ENCODE measurements around the gene PWWP2A.

PWWP2A gene

GRCh38 chr5:160064995-160065614 lies 54.1 kb downstream of the PWWP2A start:
- DNase-seq (ENCODE audit: low read depth), result no peak
- H3K4me3 ChIP-seq (ENCODE audit: control insufficient read depth, low read depth, low read length), result no peak overlapping the region
- no peak for TF ChIP-seq CTCF (IDR thresholded peaks at IDR 0.05; ENCODE audit: control insufficient read depth, insufficient read depth, low read depth, low read length, missing control alignments)

GRCh38 chr5:160064417-160064810 lies 54.8 kb downstream of the PWWP2A start:
- no peak overlapping the region for H3K4me3 ChIP-seq (ENCODE audit: control insufficient read depth, low read depth, low read length)
- TF ChIP-seq CTCF (IDR thresholded peaks at IDR 0.05; ENCODE audit: control insufficient read depth, insufficient read depth, low read depth, low read length, missing control alignments), result no peak
- no peak for DNase-seq (ENCODE audit: low read depth)

- no peak overlapping the region for H3K4me3 ChIP-seq (ENCODE audit: control insufficient read depth, low read depth, low read length)
- no peak for DNase-seq (ENCODE audit: low read depth)
- no peak for TF ChIP-seq CTCF (IDR thresholded peaks at IDR 0.05; ENCODE audit: control insufficient read depth, insufficient read depth, low read depth, low read length, missing control alignments)
Measured at GRCh38 chr5:160061770-160062169, 57.5 kb downstream of the PWWP2A start.

- no peak for TF ChIP-seq CTCF (IDR thresholded peaks at IDR 0.05; ENCODE audit: control insufficient read depth, insufficient read depth, low read depth, low read length, missing control alignments)
- DNase-seq (ENCODE audit: low read depth), result no peak
- no peak overlapping the region for H3K4me3 ChIP-seq (ENCODE audit: control insufficient read depth, low read depth, low read length)
Measured at GRCh38 chr5:160060001-160060400, 59.2 kb downstream of the PWWP2A start.

GRCh38 chr5:160057256-160057655 lies 62.0 kb downstream of the PWWP2A start:
- no peak overlapping the region for H3K4me3 ChIP-seq (ENCODE audit: control insufficient read depth, low read depth, low read length)
- DNase-seq (ENCODE audit: low read depth), result no peak
- no peak for TF ChIP-seq CTCF (IDR thresholded peaks at IDR 0.05; ENCODE audit: control insufficient read depth, insufficient read depth, low read depth, low read length, missing control alignments)

GRCh38 chr5:160054831-160055230 lies 64.4 kb downstream of the PWWP2A start:
- TF ChIP-seq CTCF (IDR thresholded peaks at IDR 0.05; ENCODE audit: control insufficient read depth, insufficient read depth, low read depth, low read length, missing control alignments), result no peak
- no peak overlapping the region for H3K4me3 ChIP-seq (ENCODE audit: control insufficient read depth, low read depth, low read length)
- no peak for DNase-seq (ENCODE audit: low read depth)

- TF ChIP-seq CTCF (IDR thresholded peaks at IDR 0.05; ENCODE audit: control insufficient read depth, insufficient read depth, low read depth, low read length, missing control alignments), result no peak
- no peak overlapping the region for H3K4me3 ChIP-seq (ENCODE audit: control insufficient read depth, low read depth, low read length)
- DNase-seq (ENCODE audit: low read depth), result no peak
Measured at GRCh38 chr5:160054047-160054446, 65.2 kb downstream of the PWWP2A start.
